ENCODE results near the gene ATP2C2.

DNA sequence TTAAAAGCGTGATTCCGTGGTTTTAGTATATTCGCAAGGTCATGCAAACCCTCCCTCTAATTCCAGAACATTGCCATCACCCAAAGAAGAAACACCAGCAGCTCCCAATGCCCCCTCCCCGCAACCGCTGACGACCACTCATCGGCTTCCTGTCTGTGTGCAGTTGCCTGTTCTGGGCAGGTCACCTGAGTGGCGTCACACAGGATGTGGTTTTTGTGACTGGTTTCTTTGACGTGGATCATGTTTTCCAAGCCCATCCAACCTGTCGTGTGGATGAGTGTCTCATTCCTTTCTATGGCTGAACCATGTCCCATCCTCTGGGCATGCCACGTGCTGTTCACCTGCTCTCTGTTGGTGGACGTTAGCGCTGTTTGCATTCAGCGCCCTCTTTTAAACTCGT, 8.2 kb upstream of the ATP2C2 start:
- TF ChIP-seq EZH2 (IDR thresholded peaks at IDR 0.05; ENCODE audit: low read length), result no peak
- TF ChIP-seq, protein P1, sequence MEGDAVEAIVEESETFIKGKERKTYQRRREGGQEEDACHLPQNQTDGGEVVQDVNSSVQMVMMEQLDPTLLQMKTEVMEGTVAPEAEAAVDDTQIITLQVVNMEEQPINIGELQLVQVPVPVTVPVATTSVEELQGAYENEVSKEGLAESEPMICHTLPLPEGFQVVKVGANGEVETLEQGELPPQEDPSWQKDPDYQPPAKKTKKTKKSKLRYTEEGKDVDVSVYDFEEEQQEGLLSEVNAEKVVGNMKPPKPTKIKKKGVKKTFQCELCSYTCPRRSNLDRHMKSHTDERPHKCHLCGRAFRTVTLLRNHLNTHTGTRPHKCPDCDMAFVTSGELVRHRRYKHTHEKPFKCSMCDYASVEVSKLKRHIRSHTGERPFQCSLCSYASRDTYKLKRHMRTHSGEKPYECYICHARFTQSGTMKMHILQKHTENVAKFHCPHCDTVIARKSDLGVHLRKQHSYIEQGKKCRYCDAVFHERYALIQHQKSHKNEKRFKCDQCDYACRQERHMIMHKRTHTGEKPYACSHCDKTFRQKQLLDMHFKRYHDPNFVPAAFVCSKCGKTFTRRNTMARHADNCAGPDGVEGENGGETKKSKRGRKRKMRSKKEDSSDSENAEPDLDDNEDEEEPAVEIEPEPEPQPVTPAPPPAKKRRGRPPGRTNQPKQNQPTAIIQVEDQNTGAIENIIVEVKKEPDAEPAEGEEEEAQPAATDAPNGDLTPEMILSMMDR (optimal IDR thresholded peaks at IDR 0.05 in 1 of 3, IDR thresholded peaks at IDR 0.05 in 1 of 3, conservative IDR thresholded peaks at IDR 0.05 in 1 of 3; ENCODE audit: extremely low read depth in 1 of 3, insufficient read depth in 2 of 3, low read length in 3 of 3), result no peak
